Left ventricle myocardium inferior (tissue), 1 donor: ENCODE data around the gene HIF1A. TPM values are rescaled to one million over a fixed set of nuclear protein-coding genes. Genes with fewer than 3 reads are reported as not detected.

Experiments used
- DNase-seq: peaks from one replicate; pipeline ENCODE4 v3.0.0-alpha.2; 2020
- H3K27ac ChIP-seq: fragments of 200-600 bp; replicated peaks from 2 replicates; pipeline ENCODE4 v1.8.0; 2021
- H3K27me3 ChIP-seq: fragments of 200-600 bp; 2 replicates; pipeline ENCODE4 v1.8.0; 2021; ENCODE audit warnings: low read depth
- H3K36me3 ChIP-seq: fragments of 200-600 bp; 2 replicates; pipeline ENCODE4 v1.8.0; 2021
- H3K4me1 ChIP-seq: fragments of 200-600 bp; 2 replicates; pipeline ENCODE4 v1.8.0; 2021
- H3K4me3 ChIP-seq: fragments of 200-600 bp; 2 replicates; pipeline ENCODE4 v1.8.0; 2021; ENCODE audit warnings: mild to moderate bottlenecking, moderate library complexity
- H3K9me3 ChIP-seq: fragments of 200-600 bp; replicated peaks from 2 replicates; pipeline ENCODE4 v1.8.0; 2021
- intact Hi-C: fragments of 100-400 bp; cut with micrococcal nuclease; formaldehyde crosslinking; loops from one replicate; pipeline ENCODE4 v1.11.0; 2022
- total RNA-seq: library from RNA; stranded (reverse); fragmentation: NEBNext Ultra II Directional; extraction: Animal tissue kit (Norgen Biotek cat#: 25700); gene quantifications from one replicate; pipeline ENCODE4 v1.2.1, GENCODE V29; 2021
- TF ChIP-seq, protein P1 (sequence below): fragments of 200-600 bp; IDR thresholded peaks from 2 replicates; pipeline ENCODE4 v1.8.0; 2021; ENCODE audit warnings: antibody characterized with exemption, mild to moderate bottlenecking, borderline replicate concordance
- donor health status: DM: no; HTN: yes; CAD: no; lungs with severe emphysema.

The HIF1A gene
- total RNA-seq, 1 donor from 2014 or later, result 49.4 TPM

DNA sequence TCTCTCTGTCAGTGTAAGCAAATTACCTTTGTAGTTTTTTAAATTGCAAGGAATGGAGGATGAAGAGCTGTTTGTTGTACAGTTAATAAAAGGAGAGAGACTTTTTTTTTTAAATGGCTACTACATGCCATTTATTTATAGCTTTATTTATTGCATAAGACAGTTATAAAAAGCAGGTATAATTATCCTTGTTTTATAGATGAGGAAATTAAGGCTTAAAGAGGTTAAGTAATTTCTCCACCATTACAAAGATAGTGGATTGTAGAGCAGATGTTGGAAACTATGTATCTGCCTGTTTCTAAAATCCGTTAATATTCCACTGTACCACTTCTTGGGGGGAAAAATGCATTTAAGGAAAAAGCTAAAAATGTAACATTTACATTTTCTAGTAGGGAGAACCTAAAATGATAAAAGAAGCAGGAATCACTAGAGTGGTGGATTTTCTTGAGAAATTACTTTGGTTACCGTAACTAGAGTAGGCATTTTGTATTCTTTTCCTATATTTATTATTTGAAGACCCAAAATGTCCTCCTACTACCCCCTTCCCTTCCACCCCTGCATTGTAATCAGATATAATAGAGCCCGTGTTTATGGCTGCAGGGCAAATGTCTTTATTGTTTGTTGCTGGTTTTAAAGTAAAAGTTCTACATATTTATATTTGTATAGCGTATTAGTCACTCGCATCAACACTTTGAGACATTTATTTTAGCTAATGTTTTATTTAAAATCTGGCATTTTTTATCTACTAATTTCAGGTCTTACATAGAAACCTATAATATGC, 69.2 kb downstream of the HIF1A start:
- no peak for DNase-seq
- no peaks in the 10 kb centered on the region for H3K27me3 ChIP-seq
- H3K27ac ChIP-seq, result peak overlapping the region; percentile 95
- peaks cover 70% of the 10 kb centered on the region for H3K4me1 ChIP-seq
- TF ChIP-seq, protein P1, sequence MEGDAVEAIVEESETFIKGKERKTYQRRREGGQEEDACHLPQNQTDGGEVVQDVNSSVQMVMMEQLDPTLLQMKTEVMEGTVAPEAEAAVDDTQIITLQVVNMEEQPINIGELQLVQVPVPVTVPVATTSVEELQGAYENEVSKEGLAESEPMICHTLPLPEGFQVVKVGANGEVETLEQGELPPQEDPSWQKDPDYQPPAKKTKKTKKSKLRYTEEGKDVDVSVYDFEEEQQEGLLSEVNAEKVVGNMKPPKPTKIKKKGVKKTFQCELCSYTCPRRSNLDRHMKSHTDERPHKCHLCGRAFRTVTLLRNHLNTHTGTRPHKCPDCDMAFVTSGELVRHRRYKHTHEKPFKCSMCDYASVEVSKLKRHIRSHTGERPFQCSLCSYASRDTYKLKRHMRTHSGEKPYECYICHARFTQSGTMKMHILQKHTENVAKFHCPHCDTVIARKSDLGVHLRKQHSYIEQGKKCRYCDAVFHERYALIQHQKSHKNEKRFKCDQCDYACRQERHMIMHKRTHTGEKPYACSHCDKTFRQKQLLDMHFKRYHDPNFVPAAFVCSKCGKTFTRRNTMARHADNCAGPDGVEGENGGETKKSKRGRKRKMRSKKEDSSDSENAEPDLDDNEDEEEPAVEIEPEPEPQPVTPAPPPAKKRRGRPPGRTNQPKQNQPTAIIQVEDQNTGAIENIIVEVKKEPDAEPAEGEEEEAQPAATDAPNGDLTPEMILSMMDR, result no peak
- peak overlapping the region; percentile 77 for H3K4me3 ChIP-seq
- no peaks in the 10 kb centered on the region for H3K9me3 ChIP-seq
- intact Hi-C loops, result no loop called here
- H3K36me3 ChIP-seq, result peaks cover 22% of the 10 kb centered on the region

DNA sequence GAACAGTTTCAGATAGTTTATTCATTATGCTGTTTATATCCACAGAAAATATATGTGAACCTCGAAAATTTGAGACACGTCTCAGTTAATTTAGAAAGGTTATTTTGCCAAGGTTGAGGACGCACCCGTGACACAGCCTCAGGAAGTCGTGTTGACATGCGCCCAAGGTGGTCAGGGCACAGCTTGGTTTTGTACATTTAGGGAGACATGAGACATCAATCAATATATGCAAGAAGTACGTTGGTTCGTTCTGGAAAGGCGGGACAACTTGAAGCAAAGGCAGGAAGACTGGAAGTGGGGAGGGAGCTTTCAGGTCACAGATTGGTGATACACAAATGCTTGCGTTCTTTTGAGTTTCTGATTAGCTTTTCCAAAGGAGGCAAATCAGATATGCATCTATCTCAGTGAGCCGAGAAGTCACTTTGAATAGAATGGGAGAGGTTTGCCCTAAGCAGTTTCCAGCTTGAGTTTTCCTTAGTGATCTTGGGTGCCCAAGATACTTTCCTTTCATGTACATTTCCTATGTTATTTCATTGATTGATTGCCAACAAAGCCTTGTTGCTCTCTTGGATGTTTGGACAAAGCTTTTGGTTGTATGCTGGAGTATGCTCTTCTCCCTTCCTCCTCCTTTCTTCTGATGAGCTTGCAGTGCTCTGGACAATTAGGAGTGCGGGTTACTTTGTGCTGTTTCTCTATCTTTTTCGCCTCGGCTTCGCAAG, 70.1 kb downstream of the HIF1A start:
- peak overlapping the region; percentile 95 for H3K27ac ChIP-seq
- TF ChIP-seq, protein P1, result no peak
- H3K27me3 ChIP-seq, result no peaks in the 10 kb centered on the region
- peaks cover 30% of the 10 kb centered on the region for H3K36me3 ChIP-seq
- H3K4me3 ChIP-seq, result peak overlapping the region; percentile 77
- H3K9me3 ChIP-seq, result no peaks in the 10 kb centered on the region
- intact Hi-C loops, result no loop called here
- no peak for DNase-seq
- H3K4me1 ChIP-seq, result peaks cover 70% of the 10 kb centered on the region

DNA sequence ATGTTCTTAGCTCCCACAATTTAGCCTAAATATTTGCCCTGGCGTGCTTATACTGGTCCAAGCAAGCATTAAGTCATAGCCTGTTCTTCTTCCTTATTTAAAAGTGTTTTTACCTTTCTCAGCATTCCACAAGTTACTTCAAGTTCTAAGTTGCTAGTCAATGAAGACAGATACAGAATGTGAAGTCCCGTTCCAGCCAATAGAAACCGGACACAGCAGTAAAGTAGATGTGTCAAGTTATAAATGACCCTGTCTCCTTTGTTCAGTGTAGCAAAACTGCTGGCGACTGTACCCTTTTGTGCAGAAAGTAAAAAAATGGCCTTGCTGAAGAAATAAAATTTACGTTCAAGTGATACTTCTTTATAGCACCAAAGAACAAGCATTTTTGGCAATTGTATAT, 70.8 kb downstream of the HIF1A start:
- no peak for DNase-seq
- intact Hi-C loops, result no loop called here
- peaks cover 70% of the 10 kb centered on the region for H3K4me1 ChIP-seq
- H3K27ac ChIP-seq, result peak overlapping the region; percentile 95
- H3K36me3 ChIP-seq, result peaks cover 38% of the 10 kb centered on the region
- peak overlapping the region; percentile 77 for H3K4me3 ChIP-seq
- TF ChIP-seq, protein P1, result no peak
- no peaks in the 10 kb centered on the region for H3K27me3 ChIP-seq
- no peaks in the 10 kb centered on the region for H3K9me3 ChIP-seq

DNA sequence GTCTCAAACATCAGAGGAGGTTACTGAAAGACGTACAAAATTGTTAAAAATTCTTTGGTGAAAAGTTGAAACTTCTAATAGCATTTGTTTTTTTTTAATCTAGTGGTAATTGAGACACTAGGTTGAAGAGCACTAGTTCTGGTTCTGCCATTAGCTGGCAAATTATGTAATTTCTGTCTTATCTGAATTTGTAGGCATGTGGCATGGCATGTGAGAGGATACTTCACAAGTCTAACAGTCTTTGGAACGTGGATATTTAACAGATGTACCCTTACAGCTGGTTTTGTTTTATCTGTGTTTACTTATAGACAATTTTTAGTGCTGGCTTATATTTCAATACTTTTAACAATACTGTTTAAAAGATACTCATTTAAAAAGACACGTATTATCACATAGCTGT, 72.9 kb downstream of the HIF1A start:
- TF ChIP-seq, protein P1, result no peak

DNA sequence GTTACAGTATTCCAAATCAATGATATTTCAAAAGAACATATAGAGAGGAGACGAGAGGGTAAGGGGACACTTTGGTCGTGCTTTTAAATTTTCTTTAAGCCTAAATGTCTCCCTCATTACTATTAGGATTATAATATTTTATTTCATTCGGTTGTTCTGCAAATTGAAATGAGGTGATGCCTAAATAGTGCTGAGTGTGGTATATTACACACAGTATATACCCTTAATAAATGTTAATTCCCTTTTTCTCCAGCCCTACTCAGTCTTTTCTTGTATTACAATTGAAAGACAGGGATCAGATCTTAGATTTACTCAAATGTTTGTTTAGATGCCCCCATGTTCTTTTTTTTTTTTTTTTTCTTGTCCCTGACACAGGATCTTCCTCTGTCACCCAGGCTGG, 74.6 kb downstream of the HIF1A start:
- DNase-seq, result no peak
- H3K9me3 ChIP-seq, result no peaks in the 10 kb centered on the region
- peaks cover 43% of the 10 kb centered on the region for H3K4me1 ChIP-seq
- TF ChIP-seq, protein P1, result no peak
- no peaks in the 10 kb centered on the region for H3K27me3 ChIP-seq
- no peak overlapping the region for H3K4me3 ChIP-seq
- intact Hi-C loops, result no loop called here
- H3K36me3 ChIP-seq, result peaks cover 64% of the 10 kb centered on the region
- H3K27ac ChIP-seq, result peak overlapping the region; percentile 68

More for the DNA sequence above, 72.9 kb downstream of the HIF1A start:
- H3K4me3 ChIP-seq, result no peak overlapping the region
- H3K36me3 ChIP-seq, result peaks cover 55% of the 10 kb centered on the region
- H3K9me3 ChIP-seq, result no peaks in the 10 kb centered on the region
- H3K27me3 ChIP-seq, result no peaks in the 10 kb centered on the region
- H3K4me1 ChIP-seq, result peaks cover 60% of the 10 kb centered on the region
- peak overlapping the region; percentile 68 for H3K27ac ChIP-seq
- no peak for DNase-seq
- intact Hi-C loops, result no loop called here
